ENCODE measurements around the gene AGRN. TPM values are rescaled to one million over a fixed set of nuclear protein-coding genes. Genes with fewer than 3 reads are reported as not detected.
A peak's percentile ranks its signal among the peaks of the same experiment; 100 is the strongest.
"Not testable (repeated sequence)": the region's sequence is repeated elsewhere in the genome, so short reads cannot be mapped to it uniquely, and the experiment has no call there.

The AGRN gene
- total RNA-seq, 1 experiment from 2014 or later, result 37.0 TPM

DNA sequence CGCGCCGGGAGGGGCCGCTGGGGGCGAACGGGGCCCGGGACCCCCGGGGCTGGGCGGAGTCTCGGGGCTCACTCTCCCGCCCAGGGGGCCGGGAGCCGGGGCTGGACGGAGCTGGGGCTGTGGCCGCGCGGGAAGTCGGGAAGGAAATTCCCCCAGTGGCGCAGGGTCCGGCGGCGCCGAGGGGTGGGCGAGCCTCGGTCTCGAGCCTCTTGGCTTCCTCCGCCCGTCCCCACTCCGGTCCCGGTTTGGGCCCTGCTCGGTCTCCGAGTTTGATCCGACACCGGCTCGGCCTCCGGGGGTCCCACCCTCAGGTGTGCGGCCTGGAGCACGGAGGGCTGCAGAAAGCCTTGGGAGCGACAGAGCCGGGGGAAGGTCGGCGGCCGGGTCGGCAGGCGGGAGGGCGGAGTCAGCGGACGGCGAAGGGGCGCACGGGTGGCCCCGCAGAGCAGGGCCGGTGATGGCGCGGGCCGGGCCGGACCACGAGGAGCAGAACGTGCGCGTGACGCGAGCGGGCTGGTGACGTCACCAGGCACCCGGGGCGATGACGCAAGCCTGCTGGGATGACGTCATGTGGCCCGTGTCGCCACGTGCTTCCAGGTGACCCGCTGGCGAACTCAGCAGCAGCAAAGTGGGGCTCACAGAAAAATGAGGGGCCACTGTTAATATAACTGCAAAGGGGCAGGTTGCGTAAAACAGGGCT lies 19.4 kb upstream of the AGRN start:
- peak; percentile 93 for DNase-seq (ENCODE audit: low spot score)

DNA sequence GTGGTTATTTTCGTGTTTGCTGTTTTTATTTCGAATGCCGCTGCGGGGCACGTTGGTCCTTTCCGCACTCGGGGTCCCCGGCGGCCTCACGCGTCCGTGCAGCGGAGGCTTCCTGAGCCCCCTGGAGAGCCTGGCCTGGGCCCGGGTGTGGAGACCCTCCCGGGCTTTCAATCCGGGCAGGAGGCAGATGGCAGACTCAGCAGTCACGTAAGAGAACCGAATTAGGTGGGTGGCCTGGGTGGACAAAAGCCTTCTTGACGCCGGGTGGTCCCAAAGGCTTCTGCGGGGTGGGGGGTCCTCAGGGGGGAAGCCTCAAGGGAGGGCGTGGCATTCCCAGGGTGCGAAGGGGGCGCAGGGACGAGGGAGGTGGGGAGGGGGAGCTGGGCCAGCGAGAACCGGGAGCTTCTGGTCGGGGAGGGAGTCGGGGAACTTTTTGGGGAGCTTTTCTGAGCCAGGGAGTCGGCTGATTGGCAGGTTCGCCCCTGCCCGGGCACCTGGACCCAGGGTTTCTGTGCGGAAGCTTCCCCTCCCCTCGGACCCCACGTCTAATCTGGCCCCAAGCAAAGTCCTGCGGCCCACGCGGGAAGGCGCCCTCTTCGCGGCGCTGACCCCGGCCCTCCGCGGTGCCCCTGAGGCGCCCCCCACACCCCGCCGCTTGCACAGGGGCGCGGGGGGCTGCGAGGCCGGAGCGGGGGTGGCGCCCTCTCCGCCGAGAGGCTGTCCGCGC lies 18.7 kb upstream of the AGRN start:
- DNase-seq (ENCODE audit: low spot score), result no peak

GRCh38 chr1:1003618-1004419 lies 16.1 kb upstream of the AGRN start:
- DNase-seq (ENCODE audit: low spot score), result peak; percentile 3

DNA sequence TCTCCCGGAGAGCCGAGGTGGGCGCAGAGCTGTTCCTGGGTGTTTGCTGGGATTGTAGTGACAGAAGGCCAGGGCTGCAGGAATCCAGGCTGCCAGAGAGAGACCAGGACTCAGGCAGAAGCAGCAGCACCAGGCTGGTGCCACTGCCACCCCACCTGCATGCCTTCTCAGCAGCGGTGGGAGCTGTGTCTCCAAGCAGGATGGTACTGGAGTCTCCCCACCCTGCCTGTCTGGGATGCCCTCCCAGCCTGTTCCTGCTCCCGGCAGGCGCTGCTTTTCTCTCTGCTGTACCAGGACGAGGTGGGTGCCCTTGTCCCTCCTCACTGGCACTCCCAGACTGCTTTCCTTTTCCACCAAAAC lies 15.5 kb upstream of the AGRN start:
- DNase-seq (ENCODE audit: low spot score), result peak; percentile 7

GRCh38 chr1:1004780-1005697 lies 14.9 kb upstream of the AGRN start:
- DNase-seq (ENCODE audit: low spot score), result peak; percentile 47

GRCh38 chr1:1005774-1006304 lies 14.1 kb upstream of the AGRN start:
- DNase-seq (ENCODE audit: low spot score), result no peak

GRCh38 chr1:1006305-1007159 lies 13.4 kb upstream of the AGRN start:
- peak; percentile 6 for DNase-seq (ENCODE audit: low spot score)

GRCh38 chr1:1010131-1010530 lies 9.8 kb upstream of the AGRN start:
- DNase-seq (ENCODE audit: low spot score), result not testable (repeated sequence)

DNA sequence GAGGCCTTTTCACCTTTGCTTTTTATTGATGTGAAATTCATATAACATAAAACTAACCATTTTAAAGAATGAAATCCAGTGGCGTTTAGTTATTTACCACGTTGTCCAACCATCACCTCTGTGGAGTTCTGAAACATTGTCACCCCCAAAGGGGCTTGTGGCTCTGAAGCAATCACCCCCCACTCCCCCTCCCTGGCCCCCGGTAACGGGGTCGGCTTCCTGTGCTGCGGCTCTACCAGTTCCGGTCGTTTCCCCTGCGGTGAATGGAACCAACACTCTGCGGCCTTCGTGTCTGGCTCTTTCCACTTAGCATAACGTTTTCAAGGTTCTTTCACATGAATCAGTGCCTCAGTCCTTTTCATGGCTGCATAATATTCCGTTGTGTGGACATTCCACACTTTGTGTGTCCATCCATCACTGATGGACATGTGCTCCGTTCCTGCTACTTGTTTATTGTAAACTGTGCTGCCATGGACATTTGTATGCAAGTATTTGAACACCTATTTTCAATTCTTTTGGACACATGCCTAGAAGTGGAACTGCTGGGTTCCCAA lies 8.4 kb upstream of the AGRN start:
- DNase-seq (ENCODE audit: low spot score), result no peak

DNA sequence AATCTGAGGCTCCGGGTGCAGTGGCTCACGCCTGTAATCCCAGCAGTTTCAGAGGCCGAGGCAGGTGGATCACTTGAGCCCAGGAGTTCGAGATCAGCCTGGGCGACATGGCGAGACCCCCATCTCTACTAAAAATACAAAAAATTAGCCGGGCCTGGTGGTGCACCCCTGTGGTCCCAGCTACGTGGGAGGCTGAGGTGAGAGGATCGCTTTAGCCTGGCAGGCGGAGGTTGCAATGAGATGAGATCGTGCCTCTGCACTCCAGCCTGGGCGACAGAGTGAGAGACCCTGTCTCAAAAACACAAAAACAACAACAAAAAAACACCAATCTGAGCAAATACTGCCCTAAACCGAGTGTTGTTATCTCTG lies 7.2 kb upstream of the AGRN start:
- DNase-seq (ENCODE audit: low spot score), result not testable (repeated sequence)

DNA sequence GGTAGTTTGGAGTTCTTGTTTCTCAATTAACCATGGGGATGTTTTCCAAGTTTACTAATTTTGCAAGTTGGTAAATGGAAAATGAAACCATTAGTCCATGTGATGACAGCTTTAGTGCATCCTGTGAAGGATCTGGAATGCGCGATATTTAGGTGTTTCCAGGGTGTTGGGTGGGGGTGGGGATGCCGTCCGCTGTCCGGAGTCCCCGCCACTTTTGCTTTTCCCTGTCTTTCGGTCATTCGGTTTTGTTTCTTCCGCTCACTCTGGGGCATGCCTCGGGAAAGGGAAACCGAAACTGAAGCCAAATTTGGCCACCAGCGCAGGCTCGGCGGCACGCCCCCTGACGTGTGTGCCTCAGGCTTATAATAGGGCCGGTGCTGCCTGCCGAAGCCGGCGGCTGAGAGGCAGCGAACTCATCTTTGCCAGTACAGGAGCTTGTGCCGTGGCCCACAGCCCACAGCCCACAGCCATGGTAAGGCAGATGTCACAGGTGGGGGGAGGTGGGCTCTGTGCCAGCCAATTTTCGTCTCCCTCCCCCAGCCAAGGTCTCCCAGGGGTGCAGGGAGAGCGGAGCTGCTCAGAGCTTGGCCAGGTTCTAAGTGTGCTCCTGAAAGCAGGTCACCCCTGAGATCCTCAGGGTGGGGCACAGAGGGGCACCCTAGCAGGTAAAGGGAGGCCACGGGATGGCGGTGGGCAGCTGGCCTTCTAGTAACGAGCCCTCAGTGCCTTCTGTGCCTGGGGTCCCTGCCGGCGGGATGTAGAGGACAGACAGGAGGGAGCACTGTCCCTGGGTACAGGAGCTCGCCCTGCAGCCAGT lies 6.6 kb upstream of the AGRN start, which contains the start of gene ISG15:
Gene ISG15, plus strand, starts transcription at position 393 of the 817 bp plus-strand sequence. Its CDS starts 77 bp downstream, at position 470.
- DNase-seq (ENCODE audit: low spot score), result peak; percentile 95

GRCh38 chr1:1013922-1014648 lies 5.8 kb upstream of the AGRN start:
- DNase-seq (ENCODE audit: low spot score), result no peak

GRCh38 chr1:1014799-1015681 lies 4.9 kb upstream of the AGRN start:
- DNase-seq (ENCODE audit: low spot score), result no peak

DNA sequence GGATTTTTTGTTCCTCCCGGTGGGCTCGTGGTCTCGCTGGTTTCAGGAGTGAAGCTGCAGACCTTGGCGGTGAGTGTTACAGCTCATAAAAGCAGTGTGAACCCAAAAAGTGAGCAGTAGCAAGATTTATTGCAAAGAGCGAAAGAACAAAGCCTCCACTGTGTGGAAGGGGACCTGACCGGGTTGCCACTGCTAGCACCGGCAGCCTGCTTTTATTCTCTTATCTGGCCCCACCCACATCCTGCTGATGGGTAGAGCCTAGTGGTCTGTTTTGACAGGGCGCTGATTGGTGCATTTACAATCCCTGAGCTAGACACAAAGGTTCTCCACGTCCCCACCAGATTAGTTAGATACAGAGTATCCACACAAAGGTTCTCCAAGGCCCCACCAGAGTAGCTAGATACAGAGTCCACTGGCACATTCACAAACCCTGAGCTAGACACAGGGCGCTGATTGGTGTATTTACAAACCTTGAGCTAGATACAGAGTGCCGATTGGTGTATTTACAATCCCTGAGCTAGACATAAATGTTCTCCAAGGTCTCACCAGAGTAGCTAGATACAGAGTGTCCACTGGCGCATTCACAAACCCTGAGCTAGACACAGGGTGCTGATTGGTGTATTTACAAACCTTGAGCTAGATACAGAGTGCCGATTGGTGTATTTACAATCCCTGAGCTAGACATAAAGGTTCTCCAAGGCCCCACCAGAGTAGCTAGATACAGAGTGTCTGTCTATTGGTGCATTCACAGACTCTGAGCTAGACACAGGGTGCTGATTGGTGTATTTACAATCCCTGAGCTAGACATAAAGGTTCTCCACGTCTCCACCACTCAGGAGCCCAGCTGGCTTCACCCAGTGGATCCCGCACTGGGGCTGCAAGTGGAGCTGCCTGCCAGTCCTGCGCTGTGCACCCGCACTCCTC lies 2.3 kb upstream of the AGRN start:
- DNase-seq (ENCODE audit: low spot score), result not testable (repeated sequence)

- not testable (repeated sequence) for DNase-seq (ENCODE audit: low spot score)
These were observed 1.6 kb upstream of the AGRN start for GRCh38 chr1:1018321-1018685.

All from H4 (cell line).